Stimulated activated CD8-positive, alpha-beta memory T cell treated with anti-CD3 and anti-CD28 coated beads, Interleukin-12 subunit alpha, Interleukin-12 subunit beta, amount 100 ng/mL, for 24 hours (primary cell): Measurements from ENCODE around the gene TANGO2.

ENCODE experiments used
- DNase-seq: peaks from one replicate; pipeline ENCODE4 v3.0.0-alpha.2; 2020; ENCODE audit errors: extremely low read depth

The TANGO2 gene

GRCh38 chr22:20043057-20043996, 22.4 kb downstream of the TANGO2 start:
- no peak for DNase-seq

DNA sequence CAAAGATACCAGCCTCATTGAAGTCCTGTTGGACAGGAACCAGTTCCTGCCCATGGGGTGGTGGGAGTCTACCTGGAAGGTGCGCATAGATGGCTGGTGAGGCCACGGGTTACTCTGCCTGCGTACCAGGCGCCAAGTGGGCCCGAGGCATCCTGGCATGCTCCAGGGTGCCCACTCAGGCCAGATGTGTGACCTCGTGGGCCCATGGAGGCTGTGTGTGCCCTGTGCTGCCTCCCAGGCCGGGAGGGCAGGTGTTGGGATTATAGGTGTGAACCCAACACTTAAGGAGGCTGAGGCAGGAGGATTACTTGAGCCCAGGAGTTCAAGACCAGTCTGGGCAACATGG, 23.1 kb downstream of the TANGO2 start:
- DNase-seq: no peak

DNA sequence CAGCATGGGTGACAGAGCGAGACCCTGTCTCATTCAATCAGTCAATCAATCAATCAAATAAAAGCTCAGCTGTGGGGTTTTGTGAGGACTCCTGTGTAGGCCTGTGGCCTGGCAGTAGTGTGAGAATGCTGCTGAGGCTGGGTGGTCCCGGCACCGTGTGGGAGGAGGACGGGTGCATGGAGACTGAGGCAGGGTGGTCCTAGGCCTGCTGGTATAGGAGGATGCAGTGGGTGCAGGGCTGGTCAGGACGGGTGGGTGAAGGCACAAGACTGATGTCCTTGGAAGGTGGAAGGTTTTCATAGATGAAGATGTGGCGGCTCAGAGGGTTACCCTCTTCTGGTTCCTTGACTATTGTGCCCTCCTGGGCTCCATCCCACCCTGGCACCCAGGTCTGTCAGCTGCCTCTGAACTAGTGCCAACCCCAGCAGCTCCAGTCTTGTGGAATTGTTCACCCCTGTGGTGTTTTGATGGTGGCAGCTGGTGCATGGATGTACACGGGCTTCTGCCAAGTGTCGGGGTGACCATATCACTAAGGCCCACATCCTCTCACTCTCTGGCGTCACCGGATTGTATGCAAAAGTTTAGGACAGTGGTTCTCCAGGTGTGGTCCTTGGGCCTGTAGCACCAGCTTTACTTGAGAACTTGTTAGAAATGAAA, 23.7 kb downstream of the TANGO2 start:
- no peak for DNase-seq

- no peak for DNase-seq
Observed at GRCh38 chr22:20046730-20047129, 25.8 kb downstream of the TANGO2 start.

- no peak for DNase-seq
Observed at GRCh38 chr22:20051927-20052308, 31.0 kb downstream of the TANGO2 start.

DNA sequence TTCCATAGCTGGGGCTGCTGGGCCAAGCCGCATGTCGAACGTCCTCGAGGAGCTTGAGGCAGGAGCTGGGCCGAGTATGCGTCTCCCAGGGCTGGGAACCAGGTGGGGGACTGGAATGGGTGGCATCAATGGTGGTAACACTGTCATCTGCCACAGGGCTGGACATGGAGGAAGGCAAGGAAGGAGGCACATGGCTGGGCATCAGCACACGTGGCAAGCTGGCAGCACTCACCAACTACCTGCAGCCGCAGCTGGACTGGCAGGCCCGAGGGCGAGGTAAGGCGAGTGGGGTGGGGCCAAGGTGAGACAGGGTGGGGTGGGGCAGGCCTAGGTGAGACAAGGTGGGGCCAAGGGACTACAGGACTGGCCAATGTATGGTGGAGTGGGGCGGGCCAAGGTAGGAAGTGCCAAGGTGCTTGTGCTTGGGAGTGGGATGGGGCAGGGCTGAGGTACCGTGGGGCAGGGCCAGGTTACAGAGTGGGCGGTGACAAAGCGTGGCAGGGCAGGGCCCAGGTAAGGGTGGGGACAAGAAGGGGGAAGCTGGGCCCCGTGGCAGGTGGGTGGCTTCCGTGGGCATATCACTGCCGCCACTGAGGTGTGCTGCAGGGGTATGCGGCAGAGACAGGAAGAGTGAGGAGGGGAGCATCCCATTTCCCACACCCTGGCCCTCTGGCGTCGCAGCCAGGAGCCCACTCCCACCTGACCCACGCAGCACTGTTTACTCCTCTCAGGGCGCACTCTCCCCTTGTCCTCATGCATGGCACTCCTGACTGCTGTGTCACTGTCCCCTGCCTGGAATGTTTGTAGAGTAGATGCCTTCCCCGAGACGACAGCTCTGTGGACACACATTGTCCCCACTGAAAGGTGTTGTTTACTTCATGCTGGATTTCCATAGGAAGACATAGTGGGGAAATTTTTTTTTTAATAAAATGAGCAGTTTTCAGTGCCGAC, 31.7 kb downstream of the TANGO2 start:
- DNase-seq: no peak

DNA sequence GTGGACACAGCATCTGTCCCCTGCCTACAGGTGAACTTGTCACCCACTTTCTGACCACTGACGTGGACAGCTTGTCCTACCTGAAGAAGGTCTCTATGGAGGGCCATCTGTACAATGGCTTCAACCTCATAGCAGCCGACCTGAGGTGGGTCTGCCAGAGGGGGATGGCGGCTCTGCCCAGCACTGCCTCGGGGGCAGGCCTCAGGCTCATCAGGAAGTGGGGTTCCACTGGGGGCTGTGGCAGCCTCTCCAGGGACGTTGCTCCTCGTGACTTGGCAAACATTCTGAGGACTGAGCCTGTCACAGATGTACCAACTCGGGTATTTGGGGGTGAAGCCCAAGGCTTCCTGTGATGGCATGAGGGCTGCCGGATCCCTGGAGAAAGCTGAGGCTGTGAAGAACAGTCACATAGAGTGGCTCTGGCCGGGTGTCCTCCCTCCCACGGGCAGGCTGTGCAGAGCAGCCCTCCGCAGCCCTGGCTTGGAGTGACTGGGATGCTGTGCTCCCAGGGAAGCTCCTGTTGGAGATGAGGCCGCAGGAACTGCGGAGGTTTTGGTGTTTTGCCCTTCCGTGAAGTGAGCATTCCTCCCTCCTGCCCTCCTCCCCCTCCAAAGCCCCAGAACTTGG, 32.6 kb downstream of the TANGO2 start:
- no peak for DNase-seq

GRCh38 chr22:20054034-20054427, 33.1 kb downstream of the TANGO2 start:
- no peak for DNase-seq

- DNase-seq: no peak
Observed at GRCh38 chr22:20054485-20054884, 33.6 kb downstream of the TANGO2 start.

DNA sequence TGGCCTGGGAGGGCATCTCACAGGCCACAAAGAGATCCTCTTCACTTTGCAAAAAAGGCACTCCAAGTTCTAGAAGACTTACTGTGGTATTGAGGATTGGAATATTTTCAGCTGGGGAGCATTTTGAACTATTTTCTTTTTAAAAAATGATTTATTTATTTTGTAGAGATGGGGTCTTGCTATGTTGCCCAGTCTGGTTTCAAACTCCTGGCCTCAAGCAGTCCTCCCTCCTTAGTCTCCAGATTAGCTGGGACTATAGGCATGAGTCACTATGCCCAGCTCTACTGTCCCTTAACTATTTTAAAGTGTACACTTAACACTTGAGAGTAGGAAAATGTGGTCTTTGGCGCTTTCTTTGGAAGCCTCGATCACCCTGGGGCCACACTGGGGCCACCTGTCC, 34.2 kb downstream of the TANGO2 start:
- DNase-seq: no peak

GRCh38 chr22:20055654-20056053, 34.7 kb downstream of the TANGO2 start:
- no peak for DNase-seq

DNA sequence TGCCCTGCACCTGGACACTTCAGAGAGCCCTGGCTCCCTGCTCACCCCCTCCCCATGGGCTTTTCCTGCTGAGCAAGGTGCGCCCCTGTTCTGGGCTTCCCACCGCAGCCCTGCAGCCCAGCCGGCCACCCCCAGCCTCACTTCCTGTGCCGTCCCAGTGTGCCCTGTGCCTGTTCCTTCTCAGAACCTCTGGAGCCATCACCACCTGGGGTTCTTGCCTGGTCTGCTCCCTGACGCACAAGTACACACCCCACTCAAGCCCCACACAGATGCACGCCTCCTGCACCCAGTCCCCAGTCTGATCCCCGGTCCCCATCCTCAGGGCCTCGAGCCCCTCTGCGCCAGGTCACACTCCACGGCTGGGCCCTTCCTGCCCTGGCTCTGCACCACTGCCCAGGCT, 35.3 kb downstream of the TANGO2 start:
- no peak for DNase-seq

DNA sequence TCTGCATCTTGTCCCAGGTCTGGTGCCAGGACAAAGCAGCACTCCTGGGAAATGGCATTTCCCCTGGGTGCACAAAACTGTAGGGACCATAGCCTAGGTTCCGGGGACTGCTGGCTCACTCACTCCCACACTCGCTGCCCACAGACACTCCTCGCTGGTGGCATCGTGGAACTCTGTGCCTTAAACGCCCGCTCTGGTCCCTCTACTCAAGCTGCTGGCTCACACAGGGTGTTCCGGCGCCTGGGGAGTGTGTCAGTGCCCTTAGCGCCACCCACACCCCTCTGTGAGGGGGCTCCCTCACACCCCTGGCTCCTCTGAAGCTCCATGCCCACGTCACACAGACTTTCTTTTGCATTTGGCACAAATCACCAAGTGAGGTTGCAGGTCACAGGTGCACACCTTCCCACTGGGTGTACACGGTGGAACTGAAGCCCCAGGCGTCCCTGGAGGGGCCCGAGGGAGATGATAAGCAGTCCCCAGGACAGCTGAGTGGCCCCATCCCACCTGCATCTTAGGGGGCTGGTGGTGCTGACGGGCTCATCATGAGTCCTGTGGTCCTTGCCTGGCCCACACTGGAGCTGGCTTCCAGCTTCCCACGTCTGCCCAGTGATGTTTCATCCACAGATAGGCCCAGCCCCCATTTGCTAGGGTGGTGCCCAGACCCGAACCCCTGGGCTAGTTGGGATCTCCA, 35.9 kb downstream of the TANGO2 start:
- DNase-seq: no peak

- no peak for DNase-seq
Observed at GRCh38 chr22:20057596-20058268, 36.8 kb downstream of the TANGO2 start.

DNA sequence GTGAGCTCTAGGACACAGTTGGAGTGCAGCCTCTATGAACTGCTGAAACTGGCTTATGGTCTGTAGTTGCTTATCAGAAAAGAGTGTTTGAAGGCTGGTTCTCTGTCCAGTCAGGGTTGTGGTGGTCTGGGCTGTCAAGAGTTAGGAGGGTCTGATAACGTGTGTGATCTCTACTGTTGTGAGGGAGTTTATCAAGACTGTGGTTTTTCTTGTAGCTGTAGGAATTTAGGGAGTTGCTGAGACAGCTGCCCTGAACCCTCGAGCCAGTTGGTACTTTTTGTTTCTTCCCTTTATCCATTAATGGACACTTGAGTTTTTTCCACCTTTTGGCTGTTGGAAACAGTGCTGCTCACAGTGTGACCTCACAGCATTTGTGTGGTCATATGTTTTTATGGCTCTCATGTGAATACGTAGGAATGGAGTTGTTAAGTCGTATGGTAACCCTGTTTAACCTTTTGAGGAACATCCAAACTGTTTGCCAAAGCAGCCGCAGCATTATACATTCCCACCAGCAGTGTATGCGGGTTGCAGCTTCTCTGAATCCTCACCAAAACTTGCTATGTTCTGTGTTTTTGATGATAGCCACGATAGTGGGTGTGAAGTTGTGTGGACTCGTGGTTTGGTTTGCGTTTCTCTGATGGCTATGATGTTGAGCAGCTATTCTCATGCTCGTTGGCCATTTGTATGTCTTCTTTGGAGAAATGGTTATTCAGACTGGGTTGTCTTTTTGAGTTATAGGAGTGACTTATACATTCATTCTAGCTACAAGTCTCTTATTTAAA, 38.3 kb downstream of the TANGO2 start:
- DNase-seq: no peak

DNA sequence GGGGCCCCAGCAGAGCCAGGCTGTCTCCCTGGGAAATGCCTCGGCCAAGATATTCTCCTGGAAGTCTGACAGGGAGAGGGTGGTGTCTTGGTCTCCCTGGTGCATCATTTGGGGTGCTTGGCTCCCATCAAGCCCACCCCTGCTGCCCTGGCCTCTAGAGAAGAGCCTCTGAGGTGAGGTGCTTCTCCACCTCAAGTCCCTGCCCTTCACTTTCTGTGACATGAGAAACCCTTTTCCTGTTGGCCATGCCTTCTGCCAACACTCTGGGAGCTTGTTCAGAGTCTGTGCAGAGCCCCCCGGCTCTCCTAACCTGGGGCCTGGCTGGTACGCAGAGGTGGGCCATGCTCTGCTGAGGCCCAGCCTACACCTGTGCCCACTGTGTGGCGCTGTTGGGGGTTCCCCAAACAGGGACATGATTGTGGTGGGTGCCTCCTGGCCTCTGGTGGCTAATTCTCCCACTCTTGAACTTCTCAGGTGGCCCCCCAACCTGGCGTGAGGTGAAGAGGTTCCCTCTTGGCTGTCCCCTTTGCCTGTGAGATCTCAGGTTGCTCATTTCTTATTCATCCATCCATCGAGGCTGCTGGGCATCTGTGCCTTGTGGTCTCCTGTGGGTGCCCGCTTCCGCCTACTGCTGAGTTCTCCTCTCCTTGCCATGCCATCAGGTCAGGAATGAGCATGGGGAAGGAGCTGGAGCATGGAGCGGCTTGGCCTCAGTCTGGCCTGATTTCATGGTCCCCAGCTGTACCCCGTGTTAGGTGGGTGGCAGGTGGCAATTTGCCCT, 40.0 kb downstream of the TANGO2 start:
- no peak for DNase-seq

DNA sequence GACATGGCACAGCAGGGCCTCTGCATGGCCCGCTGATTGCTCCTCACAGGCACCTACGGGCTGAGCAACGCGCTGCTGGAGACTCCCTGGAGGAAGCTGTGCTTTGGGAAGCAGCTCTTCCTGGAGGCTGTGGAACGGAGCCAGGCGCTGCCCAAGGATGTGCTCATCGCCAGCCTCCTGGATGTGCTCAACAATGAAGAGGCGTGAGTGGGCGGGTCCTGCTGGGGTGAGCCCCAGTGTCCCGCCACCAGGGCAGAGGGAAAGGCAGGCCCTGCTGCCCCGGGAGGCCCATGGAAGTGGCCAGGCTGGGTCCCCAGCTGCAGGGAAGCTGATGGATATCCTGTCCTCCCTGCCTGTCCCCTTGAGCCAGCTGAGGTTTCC, 40.6 kb downstream of the TANGO2 start:
- DNase-seq: no peak

DNA sequence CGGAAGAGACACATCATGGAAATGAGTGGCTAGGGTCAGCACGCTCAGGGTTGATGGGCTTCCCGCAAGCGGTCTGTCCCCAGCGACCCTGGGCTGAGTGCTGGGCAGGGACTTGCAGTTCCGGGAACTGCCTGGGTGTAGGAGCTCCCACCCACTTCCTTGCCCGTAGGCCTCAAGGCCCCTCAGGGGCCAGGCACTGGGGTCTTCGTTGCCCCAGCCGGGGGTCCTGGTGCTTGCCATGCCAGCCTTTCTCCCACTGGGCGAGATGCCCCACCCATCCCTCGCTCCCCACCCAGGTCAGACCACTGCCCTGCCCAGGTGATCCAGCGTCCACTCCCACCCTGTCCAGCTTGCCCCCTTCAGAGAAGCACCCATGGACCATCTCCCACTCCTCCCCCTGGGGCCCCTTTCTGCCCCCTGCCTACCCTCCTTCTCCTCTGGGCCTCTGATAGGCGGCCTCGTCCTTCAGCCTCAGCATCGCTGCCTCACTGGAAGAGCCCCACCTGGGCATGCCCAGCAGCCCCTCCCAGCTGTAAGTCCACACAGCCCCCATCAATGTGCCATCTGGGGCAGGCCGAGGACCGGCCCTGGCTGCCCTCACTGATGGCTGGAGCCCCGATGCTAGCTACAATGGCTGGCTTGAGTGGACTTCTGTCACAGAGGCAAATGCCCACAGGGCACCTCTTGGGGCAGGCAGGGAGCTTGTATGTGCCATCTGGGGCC, 41.3 kb downstream of the TANGO2 start:
- no peak for DNase-seq

DNA sequence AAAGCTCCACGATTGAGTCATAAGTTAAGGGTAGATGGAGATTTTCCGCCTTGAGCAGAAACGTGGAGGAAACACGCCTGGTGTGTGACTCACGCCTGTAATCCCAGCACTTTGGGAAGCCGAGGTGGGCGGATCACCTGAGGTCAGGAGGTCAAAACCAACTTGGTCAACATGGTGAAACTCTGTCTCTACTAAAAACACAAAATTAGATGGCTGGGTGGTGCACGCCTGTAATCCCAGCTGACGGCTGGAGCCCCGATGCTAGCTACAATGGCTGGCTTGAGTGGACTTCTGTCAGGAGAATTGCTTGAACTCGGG, 41.8 kb downstream of the TANGO2 start:
- no peak for DNase-seq
